ENCODE data around the gene PAK2. TPM values are rescaled to one million over a fixed set of nuclear protein-coding genes. Genes with fewer than 3 reads are reported as not detected.

The PAK2 gene
- total and polyA plus RNA-seq, 9 of the 15 experiments (the other 6 are each of a cell fraction or from before 2014, with no cell fraction given): 13.2 to 72.4 (median 35.7) TPM

- TF ChIP-seq TCF7L2 (IDR thresholded peaks at IDR 0.05; ENCODE audit: low read depth, low read length) (no peak), HINFP (tag; conservative IDR thresholded peaks at IDR 0.05; ENCODE audit: low read depth) (no peak), KLF16 (IDR thresholded peaks at IDR 0.05) (no peak), RNF2 (IDR thresholded peaks at IDR 0.05) (no peak), SAFB2 (IDR thresholded peaks at IDR 0.05; ENCODE audit: borderline replicate concordance, low read depth, low read length, severe bottlenecking) (no peak), HMG20B (CRISPR knock-in tag; IDR thresholded peaks at IDR 0.05) (no peak), SRSF9 (IDR thresholded peaks at IDR 0.05; ENCODE audit: borderline replicate concordance, low read depth, low read length) (no peak), ZC3H4 (CRISPR knock-in tag; IDR thresholded peaks at IDR 0.05; ENCODE audit: borderline replicate concordance) (no peak), ZSCAN32 (CRISPR knock-in tag; IDR thresholded peaks at IDR 0.05) (no peak), MEIS2 (IDR thresholded peaks at IDR 0.05; ENCODE audit: partially characterized antibody) (no peak), HNRNPL (IDR thresholded peaks at IDR 0.05; ENCODE audit: low read depth, low read length) (no peak), ELF1 (tag; IDR thresholded peaks at IDR 0.05) (no peak)
Observed at GRCh38 chr3:196765454-196765853, 25.8 kb downstream of the PAK2 start (continued).

GRCh38 chr3:196771067-196771466 is 31.4 kb downstream of the PAK2 start:
- no peak for DNase-seq (ENCODE audit: extremely low read depth in 1 of 4, low spot score in 3 of 4)
- 88% methylated on average over 1 of the region's 1 CpG for whole genome bisulfite sequencing (ENCODE audit: insufficient coverage, low coverage, missing lambda C conversion rate)
- POLR2A ChIA-PET: interaction anchor here (1.2 kb wide), 1 partner anchor 9 kb away, joined by 3 read pairs; no protein-coding TSS in a partner anchor
- Histone ChIP-seq H3K27me3 (ENCODE audit: control insufficient read depth in 2 of 2, insufficient read depth in 2 of 2, low read length in 2 of 2) (no peaks in the 10 kb centered on the region), H3K27ac (ENCODE audit: extremely low read depth, low read depth, low read length) (no peak overlapping the region), H4K20me1 (replicated peaks; ENCODE audit: control insufficient read depth, insufficient read depth, low read length) (no peaks in the 10 kb centered on the region), H3K9me1 (ENCODE audit: control insufficient read depth, insufficient read depth, low read length) (no peaks in the 10 kb centered on the region), H3K9me3 (replicated peaks; ENCODE audit: control insufficient read depth, insufficient read depth, low read depth, low read length) (no peaks in the 10 kb centered on the region), H3K4me1 (replicated peaks in 1 of 2; ENCODE audit: control insufficient read depth in 2 of 2, insufficient read depth in 2 of 2, low read length in 2 of 2) (no peaks in the 10 kb centered on the region), H2AFZ (ENCODE audit: low read depth, low read length) (no peak overlapping the region), H3K9ac (ENCODE audit: insufficient read depth in 1 of 2, low read depth in 2 of 2, low read length in 2 of 2) (no peak overlapping the region), H3K4me3 (no peak overlapping the region), H3K79me2 (ENCODE audit: control insufficient read depth, insufficient read depth, low read length) (peaks cover 92% of the 10 kb centered on the region), H3K4me2 (ENCODE audit: insufficient read depth, low read length) (no peak overlapping the region), H3K36me3 (ENCODE audit: control insufficient read depth, insufficient read depth, low read length) (peaks cover 21% of the 10 kb centered on the region; the same call in 2 of the 3 replicates)
- in situ Hi-C loops (cut with MboI) (no loop called here), intact Hi-C loops (cut with micrococcal nuclease) (no loop called here)
- ATAC-seq: no peak
- no TSS peak for BruUV-seq (replicated peaks)
- TF ChIP-seq C11orf30 (IDR thresholded peaks at IDR 0.05; ENCODE audit: low read depth) (peak; percentile 43), ZNF589 (CRISPR knock-in tag; IDR thresholded peaks at IDR 0.05; ENCODE audit: low read depth) (no peak), ZNF316 (IDR thresholded peaks at IDR 0.05) (peak; percentile 74), CBX3 (IDR thresholded peaks at IDR 0.05; ENCODE audit: borderline replicate concordance in 1 of 2, low read length in 2 of 2) (peak in 1 of 2 experiments; percentile 57; a peak in 1 of 3 replicates), ZFP36 (IDR thresholded peaks at IDR 0.05; ENCODE audit: low read depth, low read length, partially characterized antibody) (no peak), TRIM28 (IDR thresholded peaks at IDR 0.05) (0 out of 2 replicates have a peak, but pooled peaks have one; percentile 40)
- TF ChIP-seq, protein P1, sequence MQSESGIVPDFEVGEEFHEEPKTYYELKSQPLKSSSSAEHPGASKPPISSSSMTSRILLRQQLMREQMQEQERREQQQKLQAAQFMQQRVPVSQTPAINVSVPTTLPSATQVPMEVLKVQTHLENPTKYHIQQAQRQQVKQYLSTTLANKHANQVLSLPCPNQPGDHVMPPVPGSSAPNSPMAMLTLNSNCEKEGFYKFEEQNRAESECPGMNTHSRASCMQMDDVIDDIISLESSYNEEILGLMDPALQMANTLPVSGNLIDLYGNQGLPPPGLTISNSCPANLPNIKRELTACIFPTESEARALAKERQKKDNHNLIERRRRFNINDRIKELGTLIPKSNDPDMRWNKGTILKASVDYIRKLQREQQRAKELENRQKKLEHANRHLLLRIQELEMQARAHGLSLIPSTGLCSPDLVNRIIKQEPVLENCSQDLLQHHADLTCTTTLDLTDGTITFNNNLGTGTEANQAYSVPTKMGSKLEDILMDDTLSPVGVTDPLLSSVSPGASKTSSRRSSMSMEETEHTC (IDR thresholded peaks at IDR 0.05): no peak
- TF ChIP-seq, protein P2, sequence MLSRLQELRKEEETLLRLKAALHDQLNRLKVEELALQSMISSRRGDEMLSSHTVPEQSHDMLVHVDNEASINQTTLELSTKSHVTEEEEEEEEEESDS (CRISPR knock-in tag; IDR thresholded peaks at IDR 0.05): no peak
- CTCF ChIA-PET (ENCODE audit: low intra/inter-chr PET ratio): no interaction called here
- no peak for FAIRE-seq
